HEK293 (cell line): Measurements from ENCODE around the gene CKM.

Source experiments
- CTCF ChIA-PET: fragments of 350-600 bp; formaldehyde crosslinking; extraction: SDS; loops from one replicate; lab custom pipeline; 2021; ENCODE audit warnings: antibody characterized with exemption; lab: Yijun Ruan, JAX
- POLR2A ChIA-PET: fragments of 300-600 bp; formaldehyde crosslinking; extraction: SDS; loops from one replicate; lab custom pipeline; 2020; ENCODE audit warnings: antibody characterized with exemption, inconsistent platforms; lab: Yijun Ruan, JAX
- H3K27ac ChIP-seq: fragments of 200-500 bp; sonication (Bioruptor generic); 2 replicates; pipeline ENCODE4 v1.5.1; 2014; ENCODE audit warnings: low read depth, low read length, control low read depth, inconsistent platforms; ENCODE audit errors: extremely low read depth
- H3K36me3 ChIP-seq, 2 experiments: fragments of 200-500 bp in 1 of 2; sonication (Bioruptor generic) in 1 of 2; 1 replicate in 1 of 2; 2 replicates in 1 of 2; pipeline ENCODE4 v1.5.1; 2014 to 2017; ENCODE audit warnings: inconsistent platforms in 2 of 2, low read length in 2 of 2; ENCODE audit not compliant: control insufficient read depth in 2 of 2, insufficient read depth in 1 of 2
- H3K4me1 ChIP-seq: fragments of 200-500 bp; sonication (Bioruptor generic); 2 replicates; pipeline ENCODE4 v1.5.1; 2014; ENCODE audit warnings: mild to moderate bottlenecking, low read length, inconsistent platforms; ENCODE audit not compliant: control insufficient read depth, insufficient read depth
- H3K4me3 ChIP-seq: 2 replicates; pipeline ENCODE4 v1.5.1; 2011; ENCODE audit warnings: low read depth, mild to moderate bottlenecking, control low read depth, low read length, moderate library complexity
- H3K9me3 ChIP-seq: fragments of 200-500 bp; sonication (Bioruptor generic); 2 replicates; pipeline ENCODE4 v1.5.1; 2014; ENCODE audit warnings: low read depth, low read length, inconsistent platforms; ENCODE audit not compliant: control insufficient read depth, insufficient read depth
- MEIS1 ChIP-seq: sonication (generic); formaldehyde crosslinking; IDR thresholded peaks from 2 replicates; pipeline ENCODE4 v1.8.1; 2022; ENCODE audit warnings: missing genetic modification reagents, mild to moderate bottlenecking, borderline replicate concordance
- PATZ1 ChIP-seq: fragments of 450-650 bp; formaldehyde crosslinking; IDR thresholded peaks from 2 replicates; pipeline ENCODE4 v1.5.1; 2016; ENCODE audit warnings: missing biosample characterization, missing genetic modification characterization
- REPIN1 ChIP-seq: fragments of 450-650 bp; formaldehyde crosslinking; IDR thresholded peaks from 2 replicates; pipeline ENCODE4 v1.5.1; 2017; ENCODE audit warnings: missing biosample characterization, missing genetic modification characterization, low read depth
- SCRT1 ChIP-seq: fragments of 450-650 bp; formaldehyde crosslinking; IDR thresholded peaks from 2 replicates; pipeline ENCODE4 v1.5.1; 2016; ENCODE audit warnings: missing biosample characterization, missing genetic modification characterization, borderline replicate concordance
- SP2 ChIP-seq: fragments of 450-650 bp; formaldehyde crosslinking; IDR thresholded peaks from 2 replicates; pipeline ENCODE4 v1.5.1; 2016; ENCODE audit warnings: missing biosample characterization, missing genetic modification characterization
- ZBTB11 ChIP-seq: fragments of 450-650 bp; formaldehyde crosslinking; conservative IDR thresholded peaks from 2 replicates; pipeline ENCODE4 v1.5.1; 2016; ENCODE audit warnings: low read depth, missing biosample characterization, missing genetic modification characterization
- ZBTB20 ChIP-seq: fragments of 450-650 bp; formaldehyde crosslinking; IDR thresholded peaks from 2 replicates; pipeline ENCODE4 v1.5.1; 2016; ENCODE audit warnings: missing biosample characterization, missing genetic modification characterization
- ZBTB7A ChIP-seq: fragments of 450-650 bp; formaldehyde crosslinking; IDR thresholded peaks from 2 replicates; pipeline ENCODE4 v1.5.1; 2016; ENCODE audit warnings: low read depth, missing biosample characterization, missing genetic modification characterization
- ZFP69B ChIP-seq: fragments of 450-650 bp; formaldehyde crosslinking; IDR thresholded peaks from 2 replicates; pipeline ENCODE4 v1.5.1; 2016; ENCODE audit warnings: missing biosample characterization, missing genetic modification characterization
- ZNF146 ChIP-seq: fragments of 450-650 bp; formaldehyde crosslinking; IDR thresholded peaks from 2 replicates; pipeline ENCODE4 v1.5.1; 2016; ENCODE audit warnings: missing biosample characterization, missing genetic modification characterization
- ZNF214 ChIP-seq: fragments of 450-650 bp; formaldehyde crosslinking; IDR thresholded peaks from 2 replicates; pipeline ENCODE4 v1.5.1; 2017; ENCODE audit warnings: missing biosample characterization, mild to moderate bottlenecking, missing genetic modification characterization, borderline replicate concordance
- ZNF280D ChIP-seq: fragments of 450-650 bp; formaldehyde crosslinking; IDR thresholded peaks from 2 replicates; pipeline ENCODE4 v1.5.1; 2016; ENCODE audit warnings: missing biosample characterization, missing genetic modification characterization
- ZNF391 ChIP-seq: fragments of 450-650 bp; formaldehyde crosslinking; IDR thresholded peaks from 2 replicates; pipeline ENCODE4 v1.5.1; 2016; ENCODE audit warnings: low read depth, missing biosample characterization, missing genetic modification characterization, borderline replicate concordance
- ZNF416 ChIP-seq: fragments of 450-650 bp; formaldehyde crosslinking; IDR thresholded peaks from 2 replicates; pipeline ENCODE4 v1.5.1; 2016; ENCODE audit warnings: missing biosample characterization, missing genetic modification characterization
- ZNF561 ChIP-seq: fragments of 450-650 bp; IDR thresholded peaks from 2 replicates; pipeline ENCODE4 v1.5.1; 2018; ENCODE audit warnings: missing biosample characterization, missing genetic modification characterization, borderline replicate concordance
- ZNF571 ChIP-seq: fragments of 450-650 bp; formaldehyde crosslinking; IDR thresholded peaks from 2 replicates; pipeline ENCODE4 v1.5.0; 2017; ENCODE audit warnings: missing biosample characterization, missing genetic modification characterization
- ZNF596 ChIP-seq: fragments of 450-650 bp; IDR thresholded peaks from 2 replicates; pipeline ENCODE4 v1.5.0; 2018; ENCODE audit warnings: missing biosample characterization, mild to moderate bottlenecking, missing genetic modification characterization, moderate library complexity
- ZNF707 ChIP-seq: fragments of 450-650 bp; formaldehyde crosslinking; IDR thresholded peaks from 2 replicates; pipeline ENCODE4 v1.5.1; 2016; ENCODE audit warnings: missing biosample characterization, missing genetic modification characterization
- ZNF843 ChIP-seq: fragments of 450-650 bp; formaldehyde crosslinking; IDR thresholded peaks from 2 replicates; pipeline ENCODE4 v1.5.1; 2016; ENCODE audit warnings: missing biosample characterization, missing genetic modification characterization
- ZSCAN16 ChIP-seq: fragments of 450-650 bp; formaldehyde crosslinking; IDR thresholded peaks from 2 replicates; pipeline ENCODE4 v1.5.1; 2016; ENCODE audit warnings: missing biosample characterization, missing genetic modification characterization

Gene CKM

GRCh38 chr19:45354241-45354842 lies 31.7 kb upstream of the CKM start:
- no peaks in the 10 kb centered on the region for H3K4me1 ChIP-seq
- H3K27ac ChIP-seq: no peak overlapping the region
- no peaks in the 10 kb centered on the region for H3K9me3 ChIP-seq
- H3K4me3 ChIP-seq: no peak overlapping the region
- peaks cover 34 to 95% of the 10 kb centered on the region in 2 experiments for H3K36me3 ChIP-seq
- TF ChIP-seq ZNF146 (tag by site-specific recombination) (no peak), ZNF214 (tag by site-specific recombination) (no peak), ZNF843 (tag by site-specific recombination) (no peak), ZBTB7A (tag by site-specific recombination) (no peak), ZNF561 (tag by site-specific recombination) (no peak), ZNF416 (tag by site-specific recombination) (no peak), ZNF571 (tag by site-specific recombination) (no peak), ZBTB11 (tag by site-specific recombination) (no peak), ZBTB20 (tag by site-specific recombination) (no peak), MEIS1 (no peak), ZFP69B (tag by site-specific recombination) (no peak), ZNF391 (tag by site-specific recombination) (no peak), ZNF707 (tag by site-specific recombination) (no peak), ZNF596 (tag by site-specific recombination) (no peak), ZNF280D (tag by site-specific recombination) (no peak), SCRT1 (tag by site-specific recombination) (no peak)
- TF ChIP-seq, all 188 proteins: peak for 0
- ChIA-PET POLR2A (interaction anchor here (0.6 kb wide), 1 partner anchor 103 kb away, joined by 3 read pairs; no protein-coding TSS in a partner anchor), CTCF (interaction anchor here (1.6 kb wide), 1 partner anchor 16 kb away, joined by 9 read pairs; no protein-coding TSS in a partner anchor)

- Histone ChIP-seq H3K9me3 (no peaks in the 10 kb centered on the region), H3K36me3 (peaks cover 24 to 92% of the 10 kb centered on the region in 2 experiments), H3K4me1 (no peaks in the 10 kb centered on the region), H3K27ac (no peak overlapping the region; the same call in 1 of the 2 replicates), H3K4me3 (no peak overlapping the region)
- TF ChIP-seq ZSCAN16 (tag by site-specific recombination): no peak
- peak; percentile 60 for TF ChIP-seq SP2 (tag by site-specific recombination)
- TF ChIP-seq PATZ1 (tag by site-specific recombination): no peak
- TF ChIP-seq ZNF707 (tag by site-specific recombination): peak; percentile 54; the same call in 1 of the 2 replicates
- TF ChIP-seq REPIN1 (tag by site-specific recombination): no peak
- CTCF ChIA-PET: interaction anchor here (1.6 kb wide), 1 partner anchor 15 kb away, joined by 9 read pairs; no protein-coding TSS in a partner anchor
- POLR2A ChIA-PET: interaction anchor here (0.5 to 0.6 kb wide), 2 partner anchors 8 to 104 kb away, joined by 3 read pairs; no protein-coding TSS in a partner anchor
These were observed 30.5 kb upstream of the CKM start for GRCh38 chr19:45352914-45353796.
